ENCODE measurements around the gene EFCAB12.
"Not testable (repeated sequence)": the region's sequence is repeated elsewhere in the genome, so short reads cannot be mapped to it uniquely, and the experiment has no call there.

Gene EFCAB12

GRCh38 chr3:129369711-129370110, 58.7 kb downstream of the EFCAB12 start:
- DNase-seq (ENCODE audit: low read depth) = no peak

- DNase-seq (ENCODE audit: low read depth) = no peak
Observed at GRCh38 chr3:129367821-129368220, 60.6 kb downstream of the EFCAB12 start.

GRCh38 chr3:129366312-129366831, 62.1 kb downstream of the EFCAB12 start:
- DNase-seq (ENCODE audit: low read depth) = no peak

GRCh38 chr3:129365296-129366136, 62.9 kb downstream of the EFCAB12 start:
- no peak for DNase-seq (ENCODE audit: low read depth)

- DNase-seq (ENCODE audit: low read depth) = not testable (repeated sequence)
Observed at GRCh38 chr3:129364811-129365210, 63.6 kb downstream of the EFCAB12 start.

- not testable (repeated sequence) for DNase-seq (ENCODE audit: low read depth)
Observed at GRCh38 chr3:129363356-129363755, 65.1 kb downstream of the EFCAB12 start.

GRCh38 chr3:129360705-129361460, 67.6 kb downstream of the EFCAB12 start:
- no peak for DNase-seq (ENCODE audit: low read depth)

GRCh38 chr3:129360171-129360611, 68.2 kb downstream of the EFCAB12 start:
- no peak for DNase-seq (ENCODE audit: low read depth)

GRCh38 chr3:129358772-129359371, 69.6 kb downstream of the EFCAB12 start:
- peak; percentile 43 for DNase-seq (ENCODE audit: low read depth)

GRCh38 chr3:129358177-129358771, 70.2 kb downstream of the EFCAB12 start:
- DNase-seq (ENCODE audit: low read depth) = no peak

- DNase-seq (ENCODE audit: low read depth) = no peak
Observed at GRCh38 chr3:129357616-129358015, 70.8 kb downstream of the EFCAB12 start.

- no peak for DNase-seq (ENCODE audit: low read depth)
Observed at GRCh38 chr3:129356756-129357425, 71.5 kb downstream of the EFCAB12 start.

- DNase-seq (ENCODE audit: low read depth) = no peak
Observed at GRCh38 chr3:129353589-129353941, 74.9 kb downstream of the EFCAB12 start.

- no peak for DNase-seq (ENCODE audit: low read depth)
Observed at GRCh38 chr3:129352650-129353588, 75.5 kb downstream of the EFCAB12 start.

- no peak for DNase-seq (ENCODE audit: low read depth)
Observed at GRCh38 chr3:129352045-129352444, 76.4 kb downstream of the EFCAB12 start.
